Stimulated activated CD4-positive, alpha-beta T cell treated with anti-CD3 and anti-CD28 coated beads, Interleukin-15, amount 100 ng/mL, for 48 hours (primary cell): Measurements from ENCODE around the gene PARD3.

Source experiments
- DNase-seq, 2 donors: peaks; one replicate each; pipeline ENCODE4 v3.0.0-alpha.2; 2020; ENCODE audit warnings: low read depth in 2 of 2

Gene PARD3

DNA sequence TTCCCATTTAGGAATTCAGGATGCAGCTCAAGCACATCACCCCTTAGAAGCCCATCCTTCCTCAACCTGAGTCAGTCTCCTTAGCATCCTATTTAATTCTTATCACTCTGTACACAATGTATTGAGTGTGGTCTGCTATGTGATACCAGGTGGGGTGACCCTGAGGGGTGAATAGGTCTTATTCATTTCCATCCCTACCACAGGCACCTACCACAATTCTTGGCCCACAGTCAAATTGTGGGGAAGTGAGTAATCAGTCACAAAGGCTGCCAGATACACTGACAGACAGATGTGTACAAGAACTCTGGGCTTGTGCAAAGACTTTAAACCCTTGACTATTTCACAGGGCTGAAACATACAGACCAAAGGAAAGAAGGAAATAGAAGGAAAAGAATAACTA, 560.5 kb downstream of the PARD3 start:
- peak; percentile 2 to 9 for DNase-seq

- DNase-seq, result no peak
Measured at GRCh38 chr10:34252111-34252510, 563.0 kb downstream of the PARD3 start.

- DNase-seq, result no peak
Measured at GRCh38 chr10:34251177-34251576, 563.9 kb downstream of the PARD3 start.

DNA sequence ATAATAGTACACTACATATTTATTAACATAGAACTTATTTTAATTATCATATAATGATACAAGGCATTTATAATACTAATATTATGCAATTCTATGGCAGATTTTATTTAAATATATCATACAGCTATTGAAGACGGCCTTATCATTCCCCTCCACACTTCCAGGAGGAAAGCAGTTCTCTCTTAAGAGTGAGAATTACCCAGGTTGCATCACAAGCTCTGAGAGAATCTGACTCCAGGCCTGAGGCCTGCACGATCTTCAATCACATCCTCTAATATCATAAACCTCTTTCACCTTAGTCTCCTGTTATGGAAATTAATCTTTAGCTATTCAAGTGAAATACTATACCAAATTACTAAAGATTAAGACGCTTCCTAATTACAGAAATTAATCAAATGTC, 564.4 kb downstream of the PARD3 start:
- DNase-seq, result no peak

GRCh38 chr10:34249634-34250033, 565.5 kb downstream of the PARD3 start:
- DNase-seq, result no peak

- DNase-seq, result no peak
Measured at GRCh38 chr10:34247560-34247959, 567.5 kb downstream of the PARD3 start.

DNA sequence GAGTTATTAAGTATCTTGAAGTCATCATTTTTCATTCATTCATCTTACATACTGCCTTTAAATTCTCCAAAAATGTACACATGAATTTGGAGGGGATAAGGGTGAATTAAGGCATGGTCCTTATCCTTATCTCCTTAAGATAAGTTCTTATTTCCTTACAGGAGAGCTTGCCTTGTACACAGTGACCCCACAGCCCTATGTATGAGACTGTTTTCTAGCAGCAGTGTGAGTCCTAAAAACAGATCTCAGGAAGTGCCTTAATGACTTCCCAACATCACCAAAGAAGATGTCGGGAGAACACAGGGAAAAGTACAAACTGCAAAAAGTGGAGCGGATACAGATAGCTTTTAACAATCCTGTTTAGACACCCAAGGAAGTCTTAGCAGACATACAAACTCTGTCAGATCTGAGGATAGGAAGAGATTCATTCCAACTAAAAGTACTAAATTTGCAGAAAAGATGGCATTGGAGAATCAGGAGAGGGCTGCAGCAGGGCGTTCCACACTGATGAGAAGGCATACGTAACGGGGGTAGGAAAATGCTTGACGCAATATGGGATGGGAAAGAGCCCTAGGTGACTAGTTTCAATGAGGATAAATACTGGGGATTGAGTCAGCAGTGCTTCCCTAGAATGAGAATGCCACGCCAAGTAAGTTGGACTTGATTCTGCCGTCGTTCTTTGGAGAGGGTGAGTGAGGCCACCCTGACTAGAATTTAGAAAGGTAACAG, 570.2 kb downstream of the PARD3 start:
- no peak for DNase-seq

- no peak for DNase-seq
Measured at GRCh38 chr10:34241226-34242000, 573.7 kb downstream of the PARD3 start.

- DNase-seq, result no peak
Measured at GRCh38 chr10:34240039-34240438, 575.1 kb downstream of the PARD3 start.

- DNase-seq, result no peak
Measured at GRCh38 chr10:34237898-34238455, 577.1 kb downstream of the PARD3 start.

- no peak for DNase-seq
Measured at GRCh38 chr10:34236931-34237330, 578.2 kb downstream of the PARD3 start.

- DNase-seq, result no peak
Measured at GRCh38 chr10:34235164-34235832, 579.8 kb downstream of the PARD3 start.

- DNase-seq, result no peak
Measured at GRCh38 chr10:34232481-34232880, 582.6 kb downstream of the PARD3 start.

- DNase-seq, result no peak
Measured at GRCh38 chr10:34231441-34232180, 583.5 kb downstream of the PARD3 start.

DNA sequence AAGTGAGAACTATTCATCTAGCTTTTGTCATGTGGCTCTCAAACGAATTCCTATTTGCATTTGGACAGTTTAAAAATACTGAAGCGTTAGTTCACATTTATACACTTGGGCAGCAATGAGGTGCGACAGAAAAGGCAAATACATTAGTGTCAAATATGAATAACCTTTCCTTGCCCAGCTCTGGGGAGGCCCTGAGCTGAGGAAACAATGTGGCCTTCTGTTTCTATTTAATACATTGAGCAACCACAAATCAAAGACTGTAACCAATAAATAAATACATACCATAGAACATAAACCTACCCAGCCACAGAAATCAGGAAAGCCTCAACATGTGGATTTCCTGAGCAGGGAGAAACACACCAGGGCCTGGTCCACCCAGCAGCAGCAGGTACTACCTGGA, 585.2 kb downstream of the PARD3 start:
- DNase-seq, result no peak

DNA sequence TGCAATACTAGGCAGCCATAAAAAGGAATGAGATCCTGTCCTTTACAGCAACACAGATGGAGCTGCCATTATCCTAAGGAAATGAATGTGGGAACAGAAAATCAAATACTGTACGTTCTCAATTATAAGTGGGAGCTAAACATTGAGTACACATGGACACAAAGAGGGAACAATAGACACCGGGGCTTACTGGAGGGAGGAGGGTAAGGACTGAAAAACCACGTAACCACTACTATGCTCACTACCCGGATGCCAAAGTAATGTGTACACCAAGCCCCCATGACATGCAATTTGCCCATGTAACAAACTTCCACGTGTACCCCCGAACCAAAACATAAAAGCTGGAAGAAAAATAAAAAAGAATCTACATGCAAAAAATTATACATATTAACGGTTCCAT, 587.0 kb downstream of the PARD3 start:
- no peak for DNase-seq

GRCh38 chr10:34224639-34225038, 590.5 kb downstream of the PARD3 start:
- no peak for DNase-seq

GRCh38 chr10:34223658-34224057, 591.4 kb downstream of the PARD3 start:
- DNase-seq, result no peak

GRCh38 chr10:34222359-34222758, 592.7 kb downstream of the PARD3 start:
- no peak for DNase-seq

GRCh38 chr10:34219753-34220548, 595.1 kb downstream of the PARD3 start:
- DNase-seq, result no peak

GRCh38 chr10:34217524-34217923, 597.6 kb downstream of the PARD3 start:
- DNase-seq, result no peak
